ENCODE measurements around the gene SETD5. TPM values are rescaled to one million over a fixed set of nuclear protein-coding genes. Genes with fewer than 3 reads are reported as not detected.

The SETD5 gene
- total and polyA plus RNA-seq, 4 experiments from 2014 or later = 8.4 to 142 (median 96.4) TPM

DNA sequence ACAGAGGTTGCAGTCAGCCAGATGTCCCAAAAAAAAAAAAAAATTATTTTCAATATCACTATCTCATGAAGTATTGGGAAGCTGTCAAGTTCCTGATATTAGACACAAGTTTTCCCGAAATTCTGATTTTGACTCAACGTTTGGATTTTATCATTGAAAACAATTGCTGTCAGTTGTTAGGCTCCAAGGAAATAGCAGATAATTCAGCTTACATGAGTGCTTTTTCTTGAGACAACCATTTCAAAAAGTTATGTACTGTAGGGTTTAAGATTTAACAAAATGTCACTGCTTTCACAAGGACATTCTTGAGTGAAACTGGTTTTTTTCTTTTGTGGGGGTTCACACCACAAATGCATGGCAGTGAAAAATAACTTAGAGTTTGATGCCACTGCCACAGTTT lies 9.3 kb upstream of the SETD5 start:
- DNase-seq = no peak
- no peaks in the 10 kb centered on the region for H3K9me3 ChIP-seq (ENCODE audit: control insufficient read depth in 1 of 2, low read length in 2 of 2)
- no peaks in the 10 kb centered on the region for H3K27me3 ChIP-seq (ENCODE audit: insufficient read depth, low read length)
- Mint-ChIP-seq H3K27me3 (no peaks in the 10 kb centered on the region), H3K27ac (peak overlapping the region in 1 of 7 donors; percentile 60), H3K4me3 (no peak overlapping the region), H3K9me3 (no peaks in the 10 kb centered on the region), H3K36me3 (peaks cover 41 to 92% of the 10 kb centered on the region in 2 donors), H3K4me1 (peaks cover 29 to 52% (median 42%) of the 10 kb centered on the region in 4 donors)
- ChIA-PET POLR2A (ENCODE audit: partially characterized antibody) (interaction anchor here (1.0 to 2.4 kb wide), 2 partner anchors 9 to 25 kb away, joined by 6 to 12 read pairs; partner anchors contain the start of genes SETD5 and THUMPD3), CTCF (ENCODE audit: partially characterized antibody) (interaction anchor here (0.6 kb wide), 1 partner anchor 251 kb away, joined by 3 read pairs; no protein-coding TSS in a partner anchor)
- peaks cover 77% of the 10 kb centered on the region for H3K36me3 ChIP-seq (ENCODE audit: insufficient read depth, low read length)
- intact Hi-C loops (cut with micrococcal nuclease) = no loop called here
- no peak overlapping the region for H3K4me3 ChIP-seq (ENCODE audit: low read length in 2 of 2)
- H3K27ac ChIP-seq (ENCODE audit: low read depth, low read length) = no peak overlapping the region
- H3K4me1 ChIP-seq (ENCODE audit: insufficient read depth, low read length) = peaks cover 34% of the 10 kb centered on the region

DNA sequence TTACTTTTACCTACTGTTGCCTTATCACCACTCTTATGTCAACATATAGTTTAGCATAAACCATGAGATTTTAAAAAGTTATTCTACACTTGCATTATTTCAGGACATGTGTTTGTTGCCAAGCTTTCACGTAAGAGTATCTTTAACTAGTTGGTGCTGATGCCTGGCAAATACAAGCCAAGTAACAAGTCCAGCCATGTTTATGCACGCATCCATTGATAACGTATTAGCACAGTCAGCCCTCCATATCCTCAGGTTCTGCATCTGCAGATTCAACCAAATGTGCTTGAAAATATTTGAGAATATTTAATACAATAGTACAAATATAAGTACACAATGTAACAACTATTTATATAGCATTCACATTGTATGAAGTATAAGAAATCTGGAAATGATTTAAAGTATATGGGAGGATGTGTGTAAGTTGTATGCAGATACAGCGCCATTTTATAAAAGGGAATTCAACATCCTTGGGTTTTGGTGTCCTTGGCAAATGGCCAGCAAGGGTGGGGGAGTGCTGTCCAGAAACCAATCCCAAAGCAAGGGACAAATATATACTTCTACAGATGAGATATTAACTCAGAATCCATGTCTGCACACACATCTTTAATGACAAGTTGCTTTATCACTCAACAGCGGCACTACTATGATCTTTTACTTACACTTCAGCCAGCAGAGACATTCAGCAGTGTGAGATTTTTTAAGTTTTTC lies 8.7 kb upstream of the SETD5 start:
- Histone ChIP-seq H3K9me3 (ENCODE audit: control insufficient read depth in 1 of 2, low read length in 2 of 2) (no peaks in the 10 kb centered on the region), H3K36me3 (ENCODE audit: insufficient read depth, low read length) (peaks cover 78% of the 10 kb centered on the region), H3K4me3 (ENCODE audit: low read length in 2 of 2) (no peak overlapping the region), H3K27ac (ENCODE audit: low read depth, low read length) (no peak overlapping the region), H3K4me1 (ENCODE audit: insufficient read depth, low read length) (peaks cover 39% of the 10 kb centered on the region), H3K27me3 (ENCODE audit: insufficient read depth, low read length) (no peaks in the 10 kb centered on the region)
- POLR2A ChIA-PET (ENCODE audit: partially characterized antibody) = interaction anchor here (1.0 to 2.4 kb wide), 2 partner anchors 9 to 26 kb away, joined by 6 to 12 read pairs; partner anchors contain the start of genes SETD5 and THUMPD3
- Mint-ChIP-seq H3K4me3 (no peak overlapping the region), H3K36me3 (peaks cover 41 to 89% of the 10 kb centered on the region in 2 donors), H3K9me3 (no peaks in the 10 kb centered on the region), H3K27me3 (no peaks in the 10 kb centered on the region), H3K4me1 (peaks cover 29 to 57% (median 44%) of the 10 kb centered on the region in 4 donors), H3K27ac (peak overlapping the region in 1 of 7 donors; percentile 47)
- CTCF ChIA-PET (ENCODE audit: partially characterized antibody) = no interaction called here
- DNase-seq = no peak
- intact Hi-C loops (cut with micrococcal nuclease) = no loop called here

DNA sequence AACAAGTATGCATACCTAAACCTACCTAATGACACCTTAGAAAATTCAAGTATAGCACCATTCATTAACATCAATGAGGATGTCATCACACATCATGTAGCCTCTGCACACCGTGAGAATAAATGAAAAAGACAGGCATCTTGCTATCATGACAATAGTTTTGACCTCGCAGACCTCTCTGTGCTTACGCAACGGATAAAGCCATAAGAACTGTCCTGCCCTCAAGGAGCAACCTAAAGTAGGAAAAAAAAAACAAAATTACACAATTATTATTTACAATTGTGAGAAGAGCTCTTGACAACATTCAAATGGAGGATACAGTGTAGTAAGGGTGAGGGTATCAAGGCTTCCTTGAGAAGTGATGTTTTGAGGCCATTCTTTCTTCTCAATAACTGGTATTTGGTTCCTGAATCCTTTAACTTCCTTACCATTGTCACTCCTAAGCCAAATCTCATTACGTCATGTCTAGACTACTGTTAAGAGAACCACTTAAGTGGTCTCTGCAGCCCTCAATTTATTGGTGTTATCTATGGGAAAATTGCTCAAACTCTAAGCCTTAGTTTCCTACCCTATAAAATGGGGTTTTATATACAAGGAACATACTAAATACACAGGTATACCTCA lies 7.0 kb upstream of the SETD5 start:
- H3K27me3 ChIP-seq (ENCODE audit: insufficient read depth, low read length) = no peaks in the 10 kb centered on the region
- H3K4me3 ChIP-seq (ENCODE audit: low read length in 2 of 2) = no peak overlapping the region
- Mint-ChIP-seq H3K27ac (peak overlapping the region in 5 of 7 donors; percentile 14 to 97 (median 64)), H3K36me3 (peaks cover 43 to 80% of the 10 kb centered on the region in 2 donors), H3K9me3 (no peaks in the 10 kb centered on the region), H3K4me3 (no peak overlapping the region), H3K27me3 (no peaks in the 10 kb centered on the region), H3K4me1 (peaks cover 39 to 73% (median 55%) of the 10 kb centered on the region in 4 donors)
- POLR2A ChIA-PET (ENCODE audit: partially characterized antibody) = interaction anchor here (2.8 kb wide), 1 partner anchor 28 kb away, joined by 13 read pairs; the partner anchor contains the start of gene THUMPD3
- no peak overlapping the region for H3K27ac ChIP-seq (ENCODE audit: low read depth, low read length)
- peaks cover 70% of the 10 kb centered on the region for H3K36me3 ChIP-seq (ENCODE audit: insufficient read depth, low read length)
- H3K4me1 ChIP-seq (ENCODE audit: insufficient read depth, low read length) = peaks cover 56% of the 10 kb centered on the region
- CTCF ChIA-PET (ENCODE audit: partially characterized antibody) = no interaction called here
- no peaks in the 10 kb centered on the region for H3K9me3 ChIP-seq (ENCODE audit: control insufficient read depth in 1 of 2, low read length in 2 of 2)
- intact Hi-C loops (cut with micrococcal nuclease) = no loop called here
- DNase-seq = no peak

DNA sequence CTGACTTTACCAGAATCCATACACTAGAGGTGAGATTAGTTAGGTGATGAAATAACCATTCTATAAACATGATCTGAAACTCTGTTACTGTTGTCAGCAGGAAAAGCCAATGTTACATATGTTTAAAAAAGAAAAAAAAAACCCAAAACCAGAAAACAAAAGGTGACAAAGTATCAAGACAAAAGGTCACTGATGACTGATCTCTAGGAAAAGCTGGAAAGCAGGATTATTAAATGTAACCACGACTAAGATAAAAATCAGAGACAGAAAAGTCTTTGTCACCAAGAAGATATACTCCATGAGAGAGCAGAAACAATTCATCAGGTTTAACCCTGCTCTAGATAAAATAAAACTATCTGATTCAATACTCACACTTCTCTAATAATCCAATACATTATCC lies 5.4 kb upstream of the SETD5 start:
- peaks cover 61% of the 10 kb centered on the region for H3K4me1 ChIP-seq (ENCODE audit: insufficient read depth, low read length)
- peaks cover 61% of the 10 kb centered on the region for H3K36me3 ChIP-seq (ENCODE audit: insufficient read depth, low read length)
- Mint-ChIP-seq H3K4me3 (peak overlapping the region in 4 of 8 donors; percentile 2 to 35 (median 27)), H3K9me3 (peaks cover 0 to 4% (median 0%) of the 10 kb centered on the region in 8 donors), H3K4me1 (peaks cover 44 to 81% (median 55%) of the 10 kb centered on the region in 4 donors), H3K27ac (peak overlapping the region; percentile 6 to 97 (median 56)), H3K36me3 (peaks cover 33 to 74% of the 10 kb centered on the region in 2 donors), H3K27me3 (peaks cover 0 to under 1% of the 10 kb centered on the region in 2 donors)
- intact Hi-C loops (cut with micrococcal nuclease) = no loop called here
- H3K27me3 ChIP-seq (ENCODE audit: insufficient read depth, low read length) = no peaks in the 10 kb centered on the region
- H3K4me3 ChIP-seq (ENCODE audit: low read length in 2 of 2) = no peak overlapping the region
- no peaks in the 10 kb centered on the region for H3K9me3 ChIP-seq (ENCODE audit: control insufficient read depth in 1 of 2, low read length in 2 of 2)
- ChIA-PET POLR2A (ENCODE audit: partially characterized antibody) (interaction anchor here (2.8 kb wide), 1 partner anchor 29 kb away, joined by 13 read pairs; the partner anchor contains the start of gene THUMPD3), CTCF (ENCODE audit: partially characterized antibody) (no interaction called here)
- H3K27ac ChIP-seq (ENCODE audit: low read depth, low read length) = no peak overlapping the region
- DNase-seq = no peak

DNA sequence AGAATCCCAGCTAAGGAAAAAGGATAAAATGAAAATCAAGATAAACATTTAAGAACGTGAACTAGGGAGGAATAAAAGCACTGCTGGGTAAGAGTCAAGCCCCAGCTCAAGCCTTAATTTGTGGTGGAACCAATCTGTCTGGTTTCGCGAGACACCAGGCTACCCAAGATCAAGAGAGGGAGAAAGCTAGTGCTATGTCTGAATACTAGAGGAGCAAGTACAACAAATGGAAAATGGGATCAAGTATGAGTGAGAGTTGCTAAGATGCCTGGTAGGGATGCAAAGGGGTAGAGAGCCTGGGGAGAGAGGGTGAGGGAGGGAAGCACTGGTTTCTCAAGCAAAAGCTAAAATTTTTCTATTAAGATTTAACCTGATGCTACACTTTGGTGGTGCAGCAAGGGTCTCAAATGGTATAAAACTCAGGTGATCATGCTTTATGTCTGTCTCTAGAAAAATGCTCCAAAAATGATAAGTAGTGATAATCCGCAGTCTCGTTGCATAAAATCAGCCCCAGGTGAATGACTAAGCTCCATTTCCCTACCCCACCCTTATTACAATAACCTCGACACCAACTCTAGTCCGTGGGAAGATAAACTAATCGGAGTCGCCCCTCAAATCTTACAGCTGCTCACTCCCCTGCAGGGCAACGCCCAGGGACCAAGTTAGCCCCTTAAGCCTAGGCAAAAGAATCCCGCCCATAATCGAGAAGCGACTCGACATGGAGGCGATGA lies 1.7 kb upstream of the SETD5 start:
- Mint-ChIP-seq H3K4me1 (peaks cover 49 to 87% (median 67%) of the 10 kb centered on the region in 4 donors), H3K9me3 (peaks cover 0 to 6% (median 0%) of the 10 kb centered on the region in 8 donors), H3K36me3 (peaks cover 21 to 56% of the 10 kb centered on the region in 2 donors), H3K27ac (peak overlapping the region; percentile 96 to 100 (median 97)), H3K4me3 (peak overlapping the region; percentile 90 to 99 (median 94)), H3K27me3 (peaks cover 0 to 3% of the 10 kb centered on the region in 2 donors)
- peak in 1 of 5 donors; percentile 41 for DNase-seq
- intact Hi-C loops (cut with micrococcal nuclease) = loop anchor here (1.0 to 5.0 kb wide), 9 partner anchors 13 to 847 kb away; partner anchors contain the start of genes BRK1, MTMR14, RPUSD3 and THUMPD3
- ChIA-PET CTCF (ENCODE audit: partially characterized antibody) (interaction anchor here (0.9 to 2.0 kb wide), 5 partner anchors 9 to 43 kb away, joined by 3 to 9 read pairs (median 3); partner anchors contain the start of gene THUMPD3), POLR2A (ENCODE audit: partially characterized antibody) (interaction anchor here (0.6 to 7.0 kb wide), 21 partner anchors 9 to 868 kb away, joined by 3 to 158 read pairs (median 6); partner anchors contain the start of genes ARPC4, BRPF1, CRELD1 and TADA3)
- H3K4me1 ChIP-seq (ENCODE audit: insufficient read depth, low read length) = peaks cover 73% of the 10 kb centered on the region
- no peaks in the 10 kb centered on the region for H3K27me3 ChIP-seq (ENCODE audit: insufficient read depth, low read length)
- H3K4me3 ChIP-seq (ENCODE audit: low read length in 2 of 2) = peak overlapping the region; percentile 53 to 71
- H3K27ac ChIP-seq (ENCODE audit: low read depth, low read length) = peak overlapping the region; percentile 83
- H3K9me3 ChIP-seq (ENCODE audit: control insufficient read depth in 1 of 2, low read length in 2 of 2) = no peaks in the 10 kb centered on the region
- H3K36me3 ChIP-seq (ENCODE audit: insufficient read depth, low read length) = peaks cover 30% of the 10 kb centered on the region

DNA sequence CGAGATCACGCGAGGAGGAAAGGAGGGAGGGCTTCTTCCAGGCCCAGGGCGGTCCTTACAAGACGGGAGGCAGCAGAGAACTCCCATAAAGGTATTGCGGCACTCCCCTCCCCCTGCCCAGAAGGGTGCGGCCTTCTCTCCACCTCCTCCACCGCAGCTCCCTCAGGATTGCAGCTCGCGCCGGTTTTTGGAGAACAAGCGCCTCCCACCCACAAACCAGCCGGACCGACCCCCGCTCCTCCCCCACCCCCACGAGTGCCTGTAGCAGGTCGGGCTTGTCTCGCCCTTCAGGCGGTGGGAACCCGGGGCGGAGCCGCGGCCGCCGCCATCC lies 1.1 kb upstream of the SETD5 start:
- POLR2A ChIA-PET (ENCODE audit: partially characterized antibody) = interaction anchor here (0.7 to 7.0 kb wide), 37 partner anchors 8 to 746 kb away, joined by 3 to 158 read pairs (median 6); partner anchors contain the start of genes ARPC4, BRPF1, CAMK1 and CRELD1

More for the DNA sequence above, 1.1 kb upstream of the SETD5 start:
- no peaks in the 10 kb centered on the region for H3K9me3 ChIP-seq (ENCODE audit: control insufficient read depth in 1 of 2, low read length in 2 of 2)
- H3K4me1 ChIP-seq (ENCODE audit: insufficient read depth, low read length) = peaks cover 73% of the 10 kb centered on the region
- Mint-ChIP-seq H3K36me3 (peaks cover 16 to 51% of the 10 kb centered on the region in 2 donors), H3K27ac (peak overlapping the region; percentile 96 to 100 (median 97)), H3K27me3 (peaks cover 0 to 3% of the 10 kb centered on the region in 2 donors), H3K9me3 (peaks cover 0 to 6% (median 0%) of the 10 kb centered on the region in 8 donors), H3K4me1 (peaks cover 51 to 87% (median 69%) of the 10 kb centered on the region in 4 donors), H3K4me3 (peak overlapping the region; percentile 90 to 99 (median 94))
- H3K27me3 ChIP-seq (ENCODE audit: insufficient read depth, low read length) = no peaks in the 10 kb centered on the region
- intact Hi-C loops (cut with micrococcal nuclease) = loop anchor here (1.0 to 5.0 kb wide), 9 partner anchors 13 to 846 kb away; partner anchors contain the start of genes BRK1, MTMR14, RPUSD3 and THUMPD3
- CTCF ChIA-PET (ENCODE audit: partially characterized antibody) = interaction anchor here (0.9 to 2.0 kb wide), 4 partner anchors 11 to 43 kb away, joined by 3 to 9 read pairs (median 5); partner anchors contain the start of gene THUMPD3
- peak overlapping the region; percentile 83 for H3K27ac ChIP-seq (ENCODE audit: low read depth, low read length)
- DNase-seq = peak in 4 of 5 donors; percentile 82 to 95 (median 86)
- H3K36me3 ChIP-seq (ENCODE audit: insufficient read depth, low read length) = peaks cover 24% of the 10 kb centered on the region
- H3K4me3 ChIP-seq (ENCODE audit: low read length in 2 of 2) = peak overlapping the region; percentile 53 to 71
